Occipital lobe (tissue), 2 donors: ENCODE results near the gene SLC43A3. TPM values are rescaled to one million over a fixed set of nuclear protein-coding genes. Genes with fewer than 3 reads are reported as not detected.
"Not testable (repeated sequence)": the region's sequence is repeated elsewhere in the genome, so short reads cannot be mapped to it uniquely, and the experiment has no call there.

Source experiments
- DNase-seq: peaks from one replicate; lab custom pipeline; 2025; lab: John Stamatoyannopoulos, UW
- total RNA-seq: library from RNA; depleted of rRNA; stranded (reverse); fragments of >200 nt; gene quantifications from one replicate; pipeline ENCODE4 v1.2.3, GENCODE V29; 2014

The SLC43A3 gene
- total RNA-seq, 1 donor from 2014 or later, result 8.7 TPM

GRCh38 chr11:57460022-57460757 is 33.3 kb upstream of the SLC43A3 start, which contains the start of gene RTN4RL2:
Gene RTN4RL2, plus strand, starts transcription at chr11:57460528. Its CDS starts 338 bp downstream, at chr11:57460866.
- peak; percentile 22 for DNase-seq

GRCh38 chr11:57459164-57460021 is 32.5 kb upstream of the SLC43A3 start:
- no peak for DNase-seq

- DNase-seq, result peak; percentile 51
Measured at GRCh38 chr11:57458410-57459163, 31.7 kb upstream of the SLC43A3 start.

GRCh38 chr11:57458060-57458409 is 31.1 kb upstream of the SLC43A3 start:
- DNase-seq, result no peak

GRCh38 chr11:57457643-57458023 is 30.7 kb upstream of the SLC43A3 start:
- DNase-seq, result no peak

GRCh38 chr11:57456960-57457642 is 30.2 kb upstream of the SLC43A3 start:
- peak; percentile 69 for DNase-seq

GRCh38 chr11:57453543-57454177 is 26.7 kb upstream of the SLC43A3 start:
- no peak for DNase-seq

- no peak for DNase-seq
Measured at GRCh38 chr11:57446055-57446454, 19.1 kb upstream of the SLC43A3 start.

- DNase-seq, result not testable (repeated sequence)
Measured at GRCh38 chr11:57445122-57445394, 18.1 kb upstream of the SLC43A3 start.

GRCh38 chr11:57444362-57445121 is 17.6 kb upstream of the SLC43A3 start:
- DNase-seq, result no peak

GRCh38 chr11:57440744-57441414 is 14.0 kb upstream of the SLC43A3 start:
- DNase-seq, result no peak

- DNase-seq, result no peak
Measured at GRCh38 chr11:57439786-57440185, 12.9 kb upstream of the SLC43A3 start.

GRCh38 chr11:57438345-57439285 is 11.7 kb upstream of the SLC43A3 start:
- DNase-seq, result no peak

GRCh38 chr11:57436031-57436430 is 9.1 kb upstream of the SLC43A3 start:
- no peak for DNase-seq

GRCh38 chr11:57434640-57435546 is 8.0 kb upstream of the SLC43A3 start:
- DNase-seq, result no peak

GRCh38 chr11:57432714-57433163 is 5.8 kb upstream of the SLC43A3 start:
- DNase-seq, result no peak

GRCh38 chr11:57432149-57432561 is 5.2 kb upstream of the SLC43A3 start:
- DNase-seq, result no peak
